ENCODE data around the gene USP47.

- TF ChIP-seq CTCF (IDR thresholded peaks at IDR 0.05; ENCODE audit: low read depth, low read length) (no peak), POLR2A (IDR thresholded peaks at IDR 0.05; ENCODE audit: extremely low read depth, insufficient read length) (no peak), MYC (IDR thresholded peaks at IDR 0.05; ENCODE audit: low read depth, low read length) (no peak), MAX (IDR thresholded peaks at IDR 0.05; ENCODE audit: low read depth, low read length) (no peak)
Measured at GRCh38 chr11:12007230-12007593, 165.4 kb downstream of the USP47 start.
